ENCODE data around the gene HPSE2.

DNA sequence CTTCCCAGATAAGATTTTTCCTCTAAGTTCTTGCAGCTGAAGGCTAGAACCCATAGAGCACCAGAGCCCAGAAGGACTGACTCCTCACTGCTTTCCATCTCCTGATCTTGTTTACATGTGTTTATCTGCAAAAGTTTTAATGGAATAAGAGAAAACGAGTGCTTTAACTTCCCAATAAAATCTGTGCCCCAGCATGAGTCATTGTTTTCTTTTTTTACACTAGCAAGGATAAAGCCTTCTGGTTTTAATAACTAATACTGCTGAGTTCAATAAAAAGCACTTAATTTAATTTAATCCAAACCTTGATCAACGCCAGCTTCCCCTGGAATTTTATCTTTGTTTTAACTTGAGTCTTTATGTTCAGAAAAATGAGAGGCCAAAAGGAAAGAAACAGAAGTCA lies 227.6 kb downstream of the HPSE2 start:
- TF ChIP-seq, protein P1, sequence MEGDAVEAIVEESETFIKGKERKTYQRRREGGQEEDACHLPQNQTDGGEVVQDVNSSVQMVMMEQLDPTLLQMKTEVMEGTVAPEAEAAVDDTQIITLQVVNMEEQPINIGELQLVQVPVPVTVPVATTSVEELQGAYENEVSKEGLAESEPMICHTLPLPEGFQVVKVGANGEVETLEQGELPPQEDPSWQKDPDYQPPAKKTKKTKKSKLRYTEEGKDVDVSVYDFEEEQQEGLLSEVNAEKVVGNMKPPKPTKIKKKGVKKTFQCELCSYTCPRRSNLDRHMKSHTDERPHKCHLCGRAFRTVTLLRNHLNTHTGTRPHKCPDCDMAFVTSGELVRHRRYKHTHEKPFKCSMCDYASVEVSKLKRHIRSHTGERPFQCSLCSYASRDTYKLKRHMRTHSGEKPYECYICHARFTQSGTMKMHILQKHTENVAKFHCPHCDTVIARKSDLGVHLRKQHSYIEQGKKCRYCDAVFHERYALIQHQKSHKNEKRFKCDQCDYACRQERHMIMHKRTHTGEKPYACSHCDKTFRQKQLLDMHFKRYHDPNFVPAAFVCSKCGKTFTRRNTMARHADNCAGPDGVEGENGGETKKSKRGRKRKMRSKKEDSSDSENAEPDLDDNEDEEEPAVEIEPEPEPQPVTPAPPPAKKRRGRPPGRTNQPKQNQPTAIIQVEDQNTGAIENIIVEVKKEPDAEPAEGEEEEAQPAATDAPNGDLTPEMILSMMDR (IDR thresholded peaks at IDR 0.05), result no peak
- TF ChIP-seq POLR2A (IDR thresholded peaks at IDR 0.05), result no peak

Data from sigmoid colon (tissue), 3 donors.